Neural cell (in vitro differentiated cells): ENCODE data around the gene PCDH9.

Experiments used
- CTCF ChIP-seq: fragments of 450-650 bp; IDR thresholded peaks from 2 replicates; pipeline ENCODE4 v1.5.1; 2014; ENCODE audit warnings: antibody characterized with exemption, mild to moderate bottlenecking, moderate library complexity; ENCODE audit not compliant: poor library complexity, severe bottlenecking
- EP300 ChIP-seq: fragments of 450-650 bp; conservative IDR thresholded peaks from 2 replicates; pipeline ENCODE4 v1.6.1; 2014; ENCODE audit warnings: antibody characterized with exemption, mild to moderate bottlenecking, moderate library complexity; ENCODE audit not compliant: poor library complexity, severe bottlenecking
- EZH2 ChIP-seq: fragments of 200-600, 300-800 bp; shearing (Covaris generic), sonication (generic); IDR thresholded peaks from 2 replicates; pipeline ENCODE4 v1.6.1; 2014; ENCODE audit warnings: antibody characterized with exemption, low read length, borderline replicate concordance, mild to moderate bottlenecking; ENCODE audit not compliant: insufficient read depth, poor library complexity, severe bottlenecking
- TAF1 ChIP-seq: IDR thresholded peaks from 2 replicates; pipeline ENCODE4 v1.6.1; 2012; ENCODE audit warnings: low read depth

DNA sequence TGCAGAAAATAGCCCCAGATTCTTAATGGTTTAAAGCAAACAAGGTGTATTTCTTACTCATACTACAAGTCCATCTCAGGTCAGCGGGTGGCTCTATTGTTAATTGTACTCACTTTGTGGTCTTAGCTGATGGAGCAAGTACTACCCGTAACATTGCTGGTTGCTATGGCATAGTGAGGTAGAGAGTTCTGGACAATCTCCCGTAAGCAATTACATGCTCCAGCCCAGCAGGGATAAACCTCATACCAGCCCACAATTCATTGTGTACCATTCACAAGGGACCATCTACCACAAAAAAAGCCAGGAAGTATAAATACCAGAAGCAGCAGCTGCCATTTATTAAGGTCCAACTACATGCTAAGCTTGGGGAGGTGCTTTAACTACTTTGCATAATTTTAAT lies 167.1 kb downstream of the PCDH9 start:
- TF ChIP-seq CTCF (no peak), TAF1 (no peak), EP300 (no peak), EZH2 (no peak)
